Measurements from ENCODE around the gene TPCN2.
A peak's percentile ranks its signal among the peaks of the same experiment; 100 is the strongest.

The TPCN2 gene

GRCh38 chr11:69101115-69101791 lies 52.5 kb downstream of the TPCN2 start:
- H3K9ac ChIP-seq (ENCODE audit: low read length), result no peak overlapping the region
- no peaks in the 10 kb centered on the region for H3K4me1 ChIP-seq (ENCODE audit: control insufficient read depth, insufficient read depth, low read length)
- no peaks in the 10 kb centered on the region for H3K9me3 ChIP-seq (ENCODE audit: control insufficient read depth, insufficient read depth, low read depth, low read length)
- no peak overlapping the region for H3K4me3 ChIP-seq (ENCODE audit: low read depth, low read length)
- no peaks in the 10 kb centered on the region for H3K27me3 ChIP-seq (ENCODE audit: control insufficient read depth, insufficient read depth, low read length)
- no peaks in the 10 kb centered on the region; the same call in 1 of the 2 replicates for H3K36me3 ChIP-seq (ENCODE audit: control insufficient read depth, insufficient read depth, low read length)
- no peak overlapping the region for H3K27ac ChIP-seq (ENCODE audit: low read depth, low read length)

- Histone ChIP-seq H3K4me1 (ENCODE audit: control insufficient read depth, insufficient read depth, low read length) (no peaks in the 10 kb centered on the region), H3K9me3 (ENCODE audit: control insufficient read depth, insufficient read depth, low read depth, low read length) (no peaks in the 10 kb centered on the region), H3K9ac (ENCODE audit: low read length) (no peak overlapping the region), H3K27ac (ENCODE audit: low read depth, low read length) (no peak overlapping the region), H3K4me3 (ENCODE audit: low read depth, low read length) (no peak overlapping the region), H3K36me3 (ENCODE audit: control insufficient read depth, insufficient read depth, low read length) (no peaks in the 10 kb centered on the region), H3K27me3 (ENCODE audit: control insufficient read depth, insufficient read depth, low read length) (no peaks in the 10 kb centered on the region)
These were observed 53.3 kb downstream of the TPCN2 start for GRCh38 chr11:69101792-69102695.

- Histone ChIP-seq H3K9me3 (ENCODE audit: control insufficient read depth, insufficient read depth, low read depth, low read length) (no peaks in the 10 kb centered on the region), H3K36me3 (ENCODE audit: control insufficient read depth, insufficient read depth, low read length) (no peaks in the 10 kb centered on the region), H3K4me3 (ENCODE audit: low read depth, low read length) (no peak overlapping the region), H3K27ac (ENCODE audit: low read depth, low read length) (no peak overlapping the region), H3K4me1 (ENCODE audit: control insufficient read depth, insufficient read depth, low read length) (no peaks in the 10 kb centered on the region), H3K9ac (ENCODE audit: low read length) (no peak overlapping the region), H3K27me3 (ENCODE audit: control insufficient read depth, insufficient read depth, low read length) (no peaks in the 10 kb centered on the region)
These were observed 54.2 kb downstream of the TPCN2 start for GRCh38 chr11:69102732-69103615.

GRCh38 chr11:69104212-69104855 lies 55.6 kb downstream of the TPCN2 start:
- Histone ChIP-seq H3K27me3 (ENCODE audit: control insufficient read depth, insufficient read depth, low read length) (no peaks in the 10 kb centered on the region), H3K36me3 (ENCODE audit: control insufficient read depth, insufficient read depth, low read length) (no peaks in the 10 kb centered on the region), H3K4me1 (ENCODE audit: control insufficient read depth, insufficient read depth, low read length) (no peaks in the 10 kb centered on the region), H3K9ac (ENCODE audit: low read length) (no peak overlapping the region), H3K4me3 (ENCODE audit: low read depth, low read length) (no peak overlapping the region), H3K9me3 (ENCODE audit: control insufficient read depth, insufficient read depth, low read depth, low read length) (no peaks in the 10 kb centered on the region), H3K27ac (ENCODE audit: low read depth, low read length) (no peak overlapping the region)

DNA sequence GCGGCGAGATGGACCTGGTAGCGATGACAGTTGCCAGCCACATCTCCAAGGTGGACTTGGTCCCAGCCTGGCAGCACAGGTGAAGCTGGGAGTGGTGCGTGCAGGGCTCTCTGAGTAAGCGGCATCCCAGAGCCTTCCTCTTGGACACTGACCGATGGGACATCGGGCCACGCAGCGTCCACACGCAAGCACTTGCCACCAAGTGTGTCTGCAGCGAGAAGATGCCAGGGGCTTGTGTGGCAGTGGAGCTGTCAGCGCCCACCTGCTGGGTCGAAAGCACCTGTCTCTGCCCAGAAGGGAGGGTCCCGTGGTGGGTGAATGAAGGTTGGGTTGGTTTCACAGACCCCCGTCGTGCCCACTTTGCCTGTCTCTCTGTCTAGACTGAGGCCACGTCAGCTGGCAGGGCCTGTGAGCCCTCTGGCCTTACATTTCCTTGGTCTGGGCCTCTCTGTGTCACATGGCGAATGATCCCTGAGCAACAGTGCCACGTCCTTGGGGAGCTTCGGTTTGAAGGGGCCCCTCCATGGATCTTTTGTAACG lies 56.2 kb downstream of the TPCN2 start:
- H3K4me1 ChIP-seq (ENCODE audit: control insufficient read depth, insufficient read depth, low read length), result no peaks in the 10 kb centered on the region
- no peaks in the 10 kb centered on the region for H3K9me3 ChIP-seq (ENCODE audit: control insufficient read depth, insufficient read depth, low read depth, low read length)
- H3K27ac ChIP-seq (ENCODE audit: low read depth, low read length), result no peak overlapping the region
- no peak overlapping the region for H3K4me3 ChIP-seq (ENCODE audit: low read depth, low read length)
- no peaks in the 10 kb centered on the region for H3K27me3 ChIP-seq (ENCODE audit: control insufficient read depth, insufficient read depth, low read length)
- H3K36me3 ChIP-seq (ENCODE audit: control insufficient read depth, insufficient read depth, low read length), result no peaks in the 10 kb centered on the region
- H3K9ac ChIP-seq (ENCODE audit: low read length), result no peak overlapping the region

GRCh38 chr11:69105461-69106030 lies 56.8 kb downstream of the TPCN2 start:
- Histone ChIP-seq H3K4me3 (ENCODE audit: low read depth, low read length) (no peak overlapping the region), H3K4me1 (ENCODE audit: control insufficient read depth, insufficient read depth, low read length) (no peaks in the 10 kb centered on the region), H3K9ac (ENCODE audit: low read length) (no peak overlapping the region), H3K27me3 (ENCODE audit: control insufficient read depth, insufficient read depth, low read length) (no peaks in the 10 kb centered on the region), H3K27ac (ENCODE audit: low read depth, low read length) (no peak overlapping the region), H3K9me3 (ENCODE audit: control insufficient read depth, insufficient read depth, low read depth, low read length) (peaks cover 4% of the 10 kb centered on the region; the same call in 1 of the 2 replicates), H3K36me3 (ENCODE audit: control insufficient read depth, insufficient read depth, low read length) (no peaks in the 10 kb centered on the region)

DNA sequence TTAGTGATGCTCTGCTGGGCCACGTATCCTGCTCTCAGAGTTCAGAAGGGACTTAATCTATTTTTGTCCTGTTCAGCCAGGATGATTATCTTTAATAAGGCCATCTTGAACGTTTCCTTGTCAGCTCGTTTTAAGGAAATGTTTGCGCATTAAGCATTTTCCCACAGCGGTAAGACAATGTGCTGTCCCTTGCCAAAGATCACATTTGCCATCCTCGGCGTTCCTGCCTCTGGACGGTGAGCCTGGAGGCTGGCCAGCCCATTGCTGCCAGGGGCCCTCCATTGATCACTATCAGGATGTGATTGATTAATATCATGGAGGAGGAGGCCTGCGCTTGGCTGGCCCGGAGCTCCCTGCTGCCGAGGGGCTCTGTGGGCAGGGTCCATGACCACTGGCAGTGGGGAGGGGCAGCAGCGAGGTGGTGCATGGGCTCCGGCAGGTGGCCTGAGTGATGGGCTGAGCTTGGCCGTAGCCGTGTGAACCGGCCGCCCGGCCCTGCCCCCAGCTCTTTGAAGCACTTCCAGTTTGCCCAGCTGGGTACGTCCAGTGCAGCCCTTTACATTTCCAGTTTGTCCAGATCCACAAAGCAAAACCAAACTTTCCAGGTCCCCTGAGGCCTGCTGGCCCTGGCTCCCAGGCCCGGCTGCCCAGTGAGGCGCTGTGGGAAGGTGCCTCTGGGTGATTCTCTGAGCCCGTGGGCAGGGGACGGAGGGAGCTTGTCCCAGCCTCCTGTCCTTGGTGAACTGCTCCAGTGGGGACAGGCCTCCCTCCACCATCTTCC lies 57.5 kb downstream of the TPCN2 start:
- Histone ChIP-seq H3K4me1 (ENCODE audit: control insufficient read depth, insufficient read depth, low read length) (no peaks in the 10 kb centered on the region), H3K4me3 (ENCODE audit: low read depth, low read length) (no peak overlapping the region), H3K27ac (ENCODE audit: low read depth, low read length) (no peak overlapping the region), H3K27me3 (ENCODE audit: control insufficient read depth, insufficient read depth, low read length) (no peaks in the 10 kb centered on the region), H3K9ac (ENCODE audit: low read length) (peak overlapping the region; percentile 11), H3K9me3 (ENCODE audit: control insufficient read depth, insufficient read depth, low read depth, low read length) (peaks cover 6% of the 10 kb centered on the region; the same call in 1 of the 2 replicates), H3K36me3 (ENCODE audit: control insufficient read depth, insufficient read depth, low read length) (no peaks in the 10 kb centered on the region)

- no peak overlapping the region for H3K27ac ChIP-seq (ENCODE audit: low read depth, low read length)
- peaks cover 6% of the 10 kb centered on the region; the same call in 1 of the 2 replicates for H3K9me3 ChIP-seq (ENCODE audit: control insufficient read depth, insufficient read depth, low read depth, low read length)
- no peaks in the 10 kb centered on the region for H3K27me3 ChIP-seq (ENCODE audit: control insufficient read depth, insufficient read depth, low read length)
These were observed 58.7 kb downstream of the TPCN2 start for GRCh38 chr11:69107413-69107812.

DNA sequence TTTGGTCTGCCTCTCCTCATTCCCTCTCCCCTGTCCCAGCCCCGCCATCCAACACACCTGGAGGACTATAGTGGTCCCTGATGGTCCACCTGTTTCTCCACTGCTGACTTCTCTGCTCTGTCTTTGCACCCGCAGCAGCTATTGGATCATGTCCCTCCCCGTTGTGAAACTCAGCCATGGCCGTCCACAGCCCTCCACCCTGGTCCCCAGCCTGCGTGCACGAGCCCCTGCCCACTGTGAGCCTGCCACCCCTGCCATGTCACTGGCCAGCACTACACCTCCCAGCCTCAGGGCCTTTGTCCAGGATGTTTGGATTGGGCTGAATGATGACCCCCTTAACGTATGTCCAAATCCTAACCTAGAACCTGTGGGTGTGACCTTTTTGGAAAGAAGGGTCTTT lies 59.3 kb downstream of the TPCN2 start:
- no peak overlapping the region for H3K4me3 ChIP-seq (ENCODE audit: low read depth, low read length)
- peaks cover 6% of the 10 kb centered on the region; the same call in 1 of the 2 replicates for H3K9me3 ChIP-seq (ENCODE audit: control insufficient read depth, insufficient read depth, low read depth, low read length)
- no peaks in the 10 kb centered on the region for H3K27me3 ChIP-seq (ENCODE audit: control insufficient read depth, insufficient read depth, low read length)
- no peaks in the 10 kb centered on the region for H3K36me3 ChIP-seq (ENCODE audit: control insufficient read depth, insufficient read depth, low read length)
- no peak overlapping the region for H3K9ac ChIP-seq (ENCODE audit: low read length)
- H3K27ac ChIP-seq (ENCODE audit: low read depth, low read length), result no peak overlapping the region
- no peaks in the 10 kb centered on the region for H3K4me1 ChIP-seq (ENCODE audit: control insufficient read depth, insufficient read depth, low read length)

More at GRCh38 chr11:69107413-69107812, 58.7 kb downstream of the TPCN2 start:
- Histone ChIP-seq H3K4me3 (ENCODE audit: low read depth, low read length) (no peak overlapping the region), H3K9ac (ENCODE audit: low read length) (no peak overlapping the region), H3K36me3 (ENCODE audit: control insufficient read depth, insufficient read depth, low read length) (no peaks in the 10 kb centered on the region), H3K4me1 (ENCODE audit: control insufficient read depth, insufficient read depth, low read length) (no peaks in the 10 kb centered on the region)
